Mesothelial cell of epicardium (in vitro differentiated cells): Measurements from ENCODE around the gene TMIE. TPM values are rescaled to one million over a fixed set of nuclear protein-coding genes. Genes with fewer than 3 reads are reported as not detected.

Experiments
- DNase-seq, 2 experiments: peaks; one replicate each; pipeline ENCODE4 v3.0.0; 2021; ENCODE audit warnings: low spot score in 2 of 2; ENCODE audit not compliant: unreplicated experiment in 2 of 2
- H3K27ac Mint-ChIP-seq: 2 replicates; pipeline ENCODE4 v1.8.0; 2021; ENCODE audit warnings: mixed read lengths
- H3K27me3 Mint-ChIP-seq: 2 replicates; pipeline ENCODE4 v1.8.0; 2021; ENCODE audit warnings: low read depth, mixed read lengths
- H3K36me3 Mint-ChIP-seq: 2 replicates; pipeline ENCODE4 v1.8.0; 2021; ENCODE audit warnings: mixed read lengths
- H3K4me1 Mint-ChIP-seq: 2 replicates; pipeline ENCODE4 v1.8.0; 2021; ENCODE audit warnings: mixed read lengths
- H3K4me3 Mint-ChIP-seq: 2 replicates; pipeline ENCODE4 v1.8.0; 2021; ENCODE audit warnings: mild to moderate bottlenecking, moderate library complexity, mixed read lengths
- H3K9me3 Mint-ChIP-seq: 2 replicates; pipeline ENCODE4 v1.8.0; 2021; ENCODE audit warnings: mixed read lengths
- CTCF ChIP-seq: fragments of 200-600 bp; sonication (generic); IDR thresholded peaks from one replicate; pipeline ENCODE4 v1.5.0; 2021; ENCODE audit warnings: antibody characterized with exemption; ENCODE audit not compliant: unreplicated experiment
- total RNA-seq: library from RNA; stranded (reverse); gene quantifications from 3 replicates; pipeline ENCODE4 v1.2.1, GENCODE V29; 2021

Gene TMIE
- total RNA-seq, 1 donor from 2014 or later = 0.54 TPM

DNA sequence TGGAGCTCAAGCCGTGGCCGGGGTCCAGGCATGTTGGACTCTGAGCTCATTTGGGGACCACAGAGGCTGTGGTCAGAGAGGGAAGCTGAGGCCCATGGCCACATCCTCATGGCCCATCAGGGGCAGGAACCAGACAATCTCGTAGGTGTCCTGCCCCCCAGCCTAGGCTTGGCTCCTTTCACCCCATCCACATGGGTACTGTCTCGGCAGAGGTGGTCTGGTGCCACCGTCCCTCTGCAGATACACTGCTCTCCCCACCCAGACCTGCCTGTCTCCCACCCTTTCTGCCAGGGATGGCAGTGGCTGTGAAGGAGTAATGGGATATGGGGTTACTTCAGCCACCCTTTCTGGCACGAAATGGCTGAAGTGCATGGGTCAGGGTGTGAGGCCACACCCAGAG lies 8.5 kb downstream of the TMIE start:
- Mint-ChIP-seq H3K4me3 (no peak overlapping the region), H3K36me3 (no peaks in the 10 kb centered on the region), H3K27me3 (peaks cover 2% of the 10 kb centered on the region), H3K9me3 (no peaks in the 10 kb centered on the region), H3K27ac (no peak overlapping the region), H3K4me1 (peaks cover 6% of the 10 kb centered on the region)
- DNase-seq = no peak
- no peak for TF ChIP-seq CTCF

DNA sequence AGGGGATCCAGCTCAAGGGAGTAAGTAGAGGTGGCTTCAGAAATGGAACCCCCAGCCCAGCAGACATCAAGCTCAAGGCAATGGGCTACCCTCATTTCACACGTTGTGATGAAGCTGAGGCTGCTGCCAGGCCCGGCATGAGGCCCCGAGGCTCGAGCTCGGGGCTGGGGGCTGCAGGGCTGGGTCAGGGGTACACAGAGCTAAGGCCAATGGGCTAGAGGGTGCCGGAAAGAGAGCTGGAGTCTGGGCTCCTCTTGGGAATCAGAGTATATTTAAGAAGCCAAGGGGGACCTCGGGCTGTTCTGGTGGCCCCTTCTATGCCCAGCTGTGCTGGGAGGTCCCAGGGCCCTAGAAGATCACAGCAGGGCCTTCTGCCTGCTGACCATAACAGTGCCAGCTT lies 9.0 kb downstream of the TMIE start:
- no peaks in the 10 kb centered on the region for H3K9me3 Mint-ChIP-seq
- DNase-seq = no peak
- H3K27me3 Mint-ChIP-seq = peaks cover 2% of the 10 kb centered on the region
- no peak for TF ChIP-seq CTCF
- no peak overlapping the region for H3K27ac Mint-ChIP-seq
- peaks cover 6% of the 10 kb centered on the region for H3K4me1 Mint-ChIP-seq
- no peak overlapping the region for H3K4me3 Mint-ChIP-seq
- H3K36me3 Mint-ChIP-seq = no peaks in the 10 kb centered on the region

- Mint-ChIP-seq H3K9me3 (no peaks in the 10 kb centered on the region), H3K36me3 (no peaks in the 10 kb centered on the region), H3K27me3 (peaks cover 2% of the 10 kb centered on the region), H3K4me1 (peaks cover 6% of the 10 kb centered on the region), H3K27ac (no peak overlapping the region), H3K4me3 (no peak overlapping the region)
- no peak for DNase-seq
- no peak for TF ChIP-seq CTCF
Measured at GRCh38 chr3:46710671-46711295, 9.6 kb downstream of the TMIE start.

GRCh38 chr3:46711305-46711704 lies 10.1 kb downstream of the TMIE start:
- H3K9me3 Mint-ChIP-seq = no peaks in the 10 kb centered on the region
- H3K4me1 Mint-ChIP-seq = peaks cover 4% of the 10 kb centered on the region
- H3K27me3 Mint-ChIP-seq = peaks cover 1% of the 10 kb centered on the region
- H3K27ac Mint-ChIP-seq = no peak overlapping the region
- H3K36me3 Mint-ChIP-seq = no peaks in the 10 kb centered on the region
- no peak for DNase-seq
- no peak overlapping the region for H3K4me3 Mint-ChIP-seq
- TF ChIP-seq CTCF = no peak

GRCh38 chr3:46711760-46712159 lies 10.6 kb downstream of the TMIE start:
- no peak for DNase-seq
- Mint-ChIP-seq H3K9me3 (no peaks in the 10 kb centered on the region), H3K36me3 (no peaks in the 10 kb centered on the region), H3K27ac (no peak overlapping the region), H3K4me3 (no peak overlapping the region), H3K27me3 (no peaks in the 10 kb centered on the region), H3K4me1 (no peaks in the 10 kb centered on the region)
- no peak for TF ChIP-seq CTCF
